RWPE2 (cell line): ENCODE data around the gene NAPB.

Experiments
- ATAC-seq: fragments of 200-7000 bp; cut with Tn5 transposase; 3 replicates; pipeline ENCODE4 v1.9.1; 2021; ENCODE audit warnings: low read depth
- DNase-seq: peaks from one replicate; pipeline ENCODE4 v3.0.0-alpha.2; 2020; ENCODE audit warnings: low spot score
- H3K27ac ChIP-seq: fragments of 450-650 bp; 2 replicates; pipeline ENCODE4 v1.5.1; 2017; ENCODE audit warnings: mild to moderate bottlenecking; ENCODE audit not compliant: poor library complexity, severe bottlenecking
- H3K27me3 ChIP-seq: fragments of 250-450 bp; sonication (Bioruptor Pico); 2 replicates; pipeline ENCODE4 v1.5.1; 2021; ENCODE audit warnings: mild to moderate bottlenecking, moderate library complexity; ENCODE audit not compliant: insufficient read depth, poor library complexity, severe bottlenecking
- H3K36me3 ChIP-seq: fragments of 250-450 bp; sonication (Bioruptor Pico); 2 replicates; pipeline ENCODE4 v1.5.1; 2020; ENCODE audit warnings: low read depth, mild to moderate bottlenecking, moderate library complexity
- H3K4me1 ChIP-seq: fragments of 250-450 bp; sonication (Bioruptor Pico); 2 replicates; pipeline ENCODE4 v1.5.1; 2021; ENCODE audit warnings: mild to moderate bottlenecking, moderate library complexity; ENCODE audit not compliant: insufficient read depth, poor library complexity, severe bottlenecking
- H3K4me3 ChIP-seq: fragments of 250-450 bp; sonication (Bioruptor Pico); 2 replicates; pipeline ENCODE4 v1.5.1; 2021; ENCODE audit warnings: mild to moderate bottlenecking, moderate library complexity; ENCODE audit not compliant: severe bottlenecking
- H3K9me3 ChIP-seq: fragments of 250-450 bp; sonication (Bioruptor Pico); 2 replicates; pipeline ENCODE4 v1.5.1; 2021; ENCODE audit warnings: mild to moderate bottlenecking, moderate library complexity; ENCODE audit not compliant: severe bottlenecking
- CTCF ChIP-seq: fragments of 450-650 bp; IDR thresholded peaks from one replicate; pipeline ENCODE4 v1.5.1; 2017; ENCODE audit warnings: mild to moderate bottlenecking, moderate library complexity; ENCODE audit not compliant: poor library complexity, severe bottlenecking

NAPB gene

DNA sequence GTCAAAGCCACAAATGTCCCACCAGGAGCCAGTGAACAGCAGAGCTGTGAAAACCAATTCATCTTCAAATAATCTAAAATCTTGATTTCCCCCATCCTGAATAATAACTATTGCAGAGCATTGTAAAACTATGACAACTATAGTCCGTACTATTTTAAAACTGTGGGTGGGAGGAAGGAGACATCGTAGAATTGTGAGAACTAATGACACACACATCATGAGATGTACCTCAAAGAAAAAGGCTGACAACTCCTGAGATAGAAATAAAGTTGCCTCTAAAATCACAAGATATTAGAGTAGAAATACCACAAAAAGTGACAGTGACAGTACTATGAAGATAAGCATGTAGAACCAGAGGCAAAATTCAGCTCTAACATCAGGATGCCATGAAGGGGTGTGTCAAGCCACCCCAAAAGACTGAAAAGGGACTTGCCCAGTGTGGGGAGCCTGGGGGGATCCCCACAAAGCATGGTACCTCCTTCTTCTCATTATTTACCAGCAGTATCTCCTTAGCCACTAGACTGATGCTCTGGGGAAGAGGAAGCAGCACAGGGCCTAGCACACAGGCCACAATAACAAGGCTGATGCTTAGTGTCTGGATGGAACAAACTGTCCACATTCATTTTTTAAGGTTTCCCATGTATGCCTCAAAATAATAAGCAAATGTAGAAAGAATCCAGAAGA, 13.4 kb downstream of the NAPB start:
- H3K4me3 ChIP-seq: no peak overlapping the region
- ATAC-seq (no peak), DNase-seq (no peak)

DNA sequence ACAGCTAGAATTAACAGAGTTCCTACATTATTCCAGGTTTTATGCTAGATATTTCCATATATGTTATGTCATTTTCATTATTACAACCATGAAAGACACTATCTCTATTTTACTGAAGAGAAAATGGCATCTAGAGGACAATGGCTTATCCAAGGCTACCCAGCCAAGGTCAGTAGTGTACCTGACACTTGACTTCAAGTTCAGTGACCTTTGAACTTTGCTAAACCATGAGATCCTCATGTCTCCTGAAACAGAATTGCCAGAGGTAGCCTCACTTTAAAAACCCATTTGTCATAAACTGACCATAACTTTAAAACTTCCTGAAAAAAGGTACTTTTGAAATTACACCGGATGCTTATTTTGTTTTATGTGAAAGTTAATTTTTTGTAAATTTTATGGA, 14.4 kb downstream of the NAPB start:
- ATAC-seq: no peak
- H3K4me3 ChIP-seq: no peak overlapping the region
- H3K27ac ChIP-seq: no peak overlapping the region
- H3K36me3 ChIP-seq: peaks cover 7% of the 10 kb centered on the region
- no peak for TF ChIP-seq CTCF
- no peak for DNase-seq
- H3K9me3 ChIP-seq: no peaks in the 10 kb centered on the region
- peaks cover 3% of the 10 kb centered on the region for H3K4me1 ChIP-seq
- H3K27me3 ChIP-seq: no peaks in the 10 kb centered on the region

More for the DNA sequence above, 13.4 kb downstream of the NAPB start:
- no peaks in the 10 kb centered on the region for H3K27me3 ChIP-seq
- H3K9me3 ChIP-seq: no peaks in the 10 kb centered on the region
- TF ChIP-seq CTCF: no peak
- peaks cover 3% of the 10 kb centered on the region for H3K4me1 ChIP-seq
- no peak overlapping the region for H3K27ac ChIP-seq
- H3K36me3 ChIP-seq: no peaks in the 10 kb centered on the region; the same call in 1 of the 2 replicates

DNA sequence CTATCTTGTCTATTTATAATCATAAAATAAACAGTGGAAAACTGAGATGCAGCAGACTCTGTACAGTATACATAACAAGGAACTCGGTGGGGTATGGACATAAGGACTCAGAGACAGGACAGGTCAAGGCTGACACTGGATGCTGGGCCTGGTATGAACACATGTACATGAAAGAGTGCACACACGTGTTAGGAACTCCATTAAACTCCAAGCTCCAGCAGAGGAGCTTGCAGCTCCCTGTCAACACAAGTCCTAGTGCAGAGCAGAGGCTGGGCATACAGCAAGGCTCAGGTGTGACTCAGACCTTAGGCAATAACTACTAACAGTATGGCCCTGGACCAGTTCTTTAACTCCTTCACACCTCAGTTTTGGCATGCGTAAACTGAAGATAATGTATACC, 17.1 kb downstream of the NAPB start:
- peak; percentile 95 for ATAC-seq
- Histone ChIP-seq H3K36me3 (peaks cover 21% of the 10 kb centered on the region), H3K9me3 (no peaks in the 10 kb centered on the region), H3K4me3 (no peak overlapping the region), H3K27ac (no peak overlapping the region), H3K27me3 (no peaks in the 10 kb centered on the region), H3K4me1 (peaks cover 3% of the 10 kb centered on the region)
- DNase-seq: no peak
- no peak for TF ChIP-seq CTCF

DNA sequence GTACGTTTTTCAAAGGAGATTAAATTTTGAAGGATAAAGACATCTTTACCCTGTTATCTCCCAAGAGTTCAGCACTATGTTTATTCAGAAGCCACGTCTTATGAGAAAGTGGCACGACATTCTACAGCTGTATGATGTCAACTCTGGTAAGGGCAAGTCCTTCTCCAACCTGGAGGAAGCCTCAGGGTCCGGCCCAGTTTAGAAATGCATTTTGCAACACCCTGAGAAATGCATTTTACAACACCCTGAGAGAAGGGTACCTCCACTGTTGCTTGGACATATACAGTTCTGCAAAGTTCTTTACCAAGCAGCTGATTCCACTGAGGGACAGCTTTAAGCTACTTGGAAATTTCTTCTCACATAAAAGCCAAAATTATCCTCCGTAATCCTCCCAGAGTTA, 17.5 kb downstream of the NAPB start:
- H3K27ac ChIP-seq: no peak overlapping the region
- no peaks in the 10 kb centered on the region for H3K27me3 ChIP-seq
- peaks cover 3% of the 10 kb centered on the region for H3K4me1 ChIP-seq
- no peak for TF ChIP-seq CTCF
- H3K9me3 ChIP-seq: no peaks in the 10 kb centered on the region
- H3K36me3 ChIP-seq: peaks cover 21% of the 10 kb centered on the region
- no peak for DNase-seq
- ATAC-seq: no peak
- no peak overlapping the region for H3K4me3 ChIP-seq

DNA sequence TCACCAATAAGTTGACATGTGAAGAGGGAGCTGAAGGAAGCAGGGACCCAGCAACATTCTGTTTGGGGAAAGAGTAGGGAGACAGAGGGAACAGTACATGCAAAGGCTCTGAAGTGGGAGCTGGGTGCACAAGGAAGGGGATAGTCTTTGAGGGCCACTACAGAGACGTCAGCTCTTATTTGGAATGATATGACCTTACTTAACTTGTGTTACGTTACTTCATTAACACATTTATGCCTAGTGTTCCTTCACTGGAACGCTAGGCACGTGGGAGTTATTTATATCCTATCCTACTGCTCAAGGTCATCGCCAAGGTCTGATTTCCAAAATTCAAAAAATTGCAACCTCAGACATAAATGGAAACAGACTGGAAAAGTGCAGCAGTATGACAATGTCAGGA, 20.2 kb downstream of the NAPB start:
- no peak for ATAC-seq
- TF ChIP-seq CTCF: no peak

More for the DNA sequence above, 20.2 kb downstream of the NAPB start:
- no peak for DNase-seq
- H3K27me3 ChIP-seq: no peaks in the 10 kb centered on the region
- no peak overlapping the region for H3K4me3 ChIP-seq
- no peak overlapping the region for H3K27ac ChIP-seq
- H3K36me3 ChIP-seq: peaks cover 28% of the 10 kb centered on the region
- peaks cover 3% of the 10 kb centered on the region for H3K4me1 ChIP-seq
- H3K9me3 ChIP-seq: no peaks in the 10 kb centered on the region
